K562 (cell line): Measurements from ENCODE around the gene OSBPL7. TPM values are rescaled to one million over a fixed set of nuclear protein-coding genes. Genes with fewer than 3 reads are reported as not detected.

ENCODE experiments used
- ARID4B ChIP-seq: sonication (generic); formaldehyde crosslinking; IDR thresholded peaks from 2 replicates; pipeline ENCODE4 v1.8.0; 2022; ENCODE audit warnings: mild to moderate bottlenecking, missing genetic modification reagents
- BRD9 ChIP-seq: fragments of 450-650 bp; IDR thresholded peaks from 2 replicates; pipeline ENCODE4 v1.6.1; 2018; ENCODE audit warnings: low read depth; ENCODE audit not compliant: partially characterized antibody
- CSDE1 ChIP-seq, 2 experiments: fragments of 450-650 bp; IDR thresholded peaks; 2 replicates each; pipeline ENCODE4 v1.6.1; 2016; ENCODE audit warnings: mild to moderate bottlenecking in 1 of 2
- EP400 ChIP-seq: fragments of 450-650 bp; IDR thresholded peaks from 2 replicates; pipeline ENCODE4 v1.6.1; 2017; ENCODE audit warnings: antibody characterized with exemption, mild to moderate bottlenecking, moderate library complexity
- ESRRA ChIP-seq: fragments of 450-650 bp; IDR thresholded peaks from 2 replicates; pipeline ENCODE4 v1.6.1; 2014; ENCODE audit warnings: low read depth, mild to moderate bottlenecking, moderate library complexity, borderline replicate concordance
- EWSR1 ChIP-seq: fragments of 450-650 bp; IDR thresholded peaks from 2 replicates; pipeline ENCODE4 v1.6.1; 2018; ENCODE audit warnings: borderline replicate concordance, mild to moderate bottlenecking, low read depth, moderate library complexity; ENCODE audit not compliant: partially characterized antibody
- HDAC1 ChIP-seq, 2 experiments: fragments of 450-650 bp; IDR thresholded peaks; 2 replicates each; pipeline ENCODE4 v1.6.1; 2016 to 2017; ENCODE audit warnings: inconsistent platforms in 1 of 2, mild to moderate bottlenecking in 1 of 2, moderate library complexity in 1 of 2
- NFRKB ChIP-seq: fragments of 450-650 bp; IDR thresholded peaks from 2 replicates; pipeline ENCODE4 v1.6.1; 2016; ENCODE audit warnings: low read depth
- NUFIP1 ChIP-seq: fragments of 450-650 bp; IDR thresholded peaks from 2 replicates; pipeline ENCODE4 v1.6.1; 2018; ENCODE audit not compliant: partially characterized antibody
- PHF8 ChIP-seq: fragments of 200-600 bp; sonication (generic); IDR thresholded peaks from 2 replicates; pipeline ENCODE4 v1.6.1; 2012; ENCODE audit warnings: mixed run types, mild to moderate bottlenecking, inconsistent platforms, low read length, moderate library complexity, borderline replicate concordance
- RBM15 ChIP-seq: fragments of 200-400 bp; formaldehyde crosslinking; IDR thresholded peaks from 2 replicates; pipeline ENCODE4 v1.6.1; 2018; ENCODE audit warnings: mild to moderate bottlenecking, low read length, moderate library complexity; ENCODE audit not compliant: insufficient read depth
- SAP30 ChIP-seq: fragments of 200-600 bp; sonication (generic); IDR thresholded peaks from 2 replicates; pipeline ENCODE4 v1.6.1; 2012; ENCODE audit warnings: borderline replicate concordance, low read depth, mild to moderate bottlenecking, moderate library complexity, low read length, control low read depth, inconsistent platforms; ENCODE audit not compliant: insufficient read depth, poor library complexity, severe bottlenecking
- SNIP1 ChIP-seq: fragments of 450-650 bp; IDR thresholded peaks from 2 replicates; pipeline ENCODE4 v1.7.1; 2017; ENCODE audit warnings: low read depth, mild to moderate bottlenecking
- TEAD4 ChIP-seq, 2 experiments: sonication (generic) in 1 of 2; formaldehyde crosslinking in 1 of 2; IDR thresholded peaks; 2 replicates each; pipeline versions ENCODE4 v1.6.1 to v1.8.0; 2012 to 2022; ENCODE audit warnings: borderline replicate concordance in 1 of 2, inconsistent platforms in 1 of 2, low read length in 1 of 2, mild to moderate bottlenecking in 1 of 2, missing genetic modification reagents in 1 of 2
- TFE3 ChIP-seq: fragments of 450-650 bp; formaldehyde crosslinking; IDR thresholded peaks from 2 replicates; pipeline ENCODE4 v1.4.0; 2020; ENCODE audit warnings: mild to moderate bottlenecking, mixed read lengths
- UBTF ChIP-seq, 2 experiments: IDR thresholded peaks; 2 replicates each; pipeline ENCODE4 v1.6.1; 2012; ENCODE audit warnings: improper control_type of control experiment in 2 of 2, low read depth in 2 of 2, low read length in 2 of 2, borderline replicate concordance in 1 of 2
- ZNF184 ChIP-seq: sonication (generic); formaldehyde crosslinking; IDR thresholded peaks from 2 replicates; pipeline ENCODE4 v1.5.0; 2020; ENCODE audit warnings: missing genetic modification reagents
- ZNF668 ChIP-seq: fragments of 250-450 bp; sonication (Bioruptor Pico); IDR thresholded peaks from 2 replicates; pipeline ENCODE4 v1.8.0; 2022; ENCODE audit warnings: mild to moderate bottlenecking, inconsistent platforms
- polyA plus RNA-seq, 8 experiments: library from polyadenylated mRNA; depleted of rRNA in 4 of 8; stranded (reverse) in 5 of 8; unstranded in 3 of 8; fragments of >200 nt; fragmentation: Nextera tagmentation in 2 of 8; fragmentation: Illumina TruSeq in 1 of 8; extraction: Ambion mirVana in 2 of 8; extraction: Trizol in 1 of 8; gene quantifications; 2 replicates each; pipeline versions ENCODE4 v1.2.1 to v1.2.3, GENCODE V29; 2011 to 2014; ENCODE audit warnings: inconsistent platforms in 1 of 8, missing spikeins in 1 of 8
- total RNA-seq, 7 experiments: library from RNA; depleted of rRNA in 6 of 7; stranded (reverse); fragments of >200 nt in 6 of 7; fragmentation: Illumina TruSeq in 2 of 7; extraction: Trizol in 2 of 7; gene quantifications; 2 replicates each; pipeline versions ENCODE4 v1.2.1 to v1.2.3, GENCODE V29; 2011 to 2021; ENCODE audit warnings: low replicate concordance in 1 of 7

OSBPL7 gene
- total and polyA plus RNA-seq, 9 of the 15 experiments (the other 6 are each of a cell fraction or from before 2014, with no cell fraction given): 0.32 to 11.9 (median 5.8) TPM

- no peak for TF ChIP-seq ARID4B
- no peak for TF ChIP-seq NUFIP1
- TF ChIP-seq UBTF (IDR thresholded peaks at IDR 0.05; ENCODE audit: borderline replicate concordance in 1 of 2, low read depth in 2 of 2, low read length in 2 of 2): no peak
- no peak for TF ChIP-seq SAP30
- TF ChIP-seq HDAC1 (IDR thresholded peaks at IDR 0.05): no peak; a peak in 1 of 4 replicates
- no peak for TF ChIP-seq RBM15
- TF ChIP-seq SNIP1: no peak
- TF ChIP-seq TFE3 (CRISPR knock-in tag): no peak
- no peak for TF ChIP-seq ZNF668 (CRISPR knock-in tag)
- TF ChIP-seq ESRRA: no peak
- TF ChIP-seq ZNF184 (CRISPR knock-in tag): no peak
- peak; percentile 22; the same call in 1 of the 2 replicates for TF ChIP-seq NFRKB
- no peak for TF ChIP-seq CSDE1 (IDR thresholded peaks at IDR 0.05)
- no peak for TF ChIP-seq PHF8
- 0 out of 2 replicates have a peak, but pooled peaks have one; percentile 17 for TF ChIP-seq TEAD4 (IDR thresholded peaks at IDR 0.05; ENCODE audit: low read length)
- TF ChIP-seq TEAD4 (CRISPR knock-in tag; IDR thresholded peaks at IDR 0.05; ENCODE audit: borderline replicate concordance): no peak
- no peak for TF ChIP-seq BRD9
- TF ChIP-seq EP400: no peak; the same call in 1 of the 2 replicates
- TF ChIP-seq EWSR1: no peak
Measured at GRCh38 chr17:47852113-47852949, 30.7 kb upstream of the OSBPL7 start (continued).
